DND-41 (cell line): ENCODE measurements around the gene HUNK.

Experiments used
- EZH2 ChIP-seq: IDR thresholded peaks from 3 replicates; pipeline ENCODE4 v1.6.1; 2012; ENCODE audit warnings: borderline replicate concordance, low read depth, mild to moderate bottlenecking, moderate library complexity, low read length, inconsistent platforms; ENCODE audit not compliant: severe bottlenecking
- TF ChIP-seq, protein P1 (sequence below): IDR thresholded peaks from 2 replicates; pipeline ENCODE4 v1.5.1; 2012; ENCODE audit warnings: borderline replicate concordance, low read length, moderate library complexity, mild to moderate bottlenecking; ENCODE audit not compliant: poor library complexity, severe bottlenecking; ENCODE audit errors: extremely low read depth

- no peak for TF ChIP-seq EZH2
- TF ChIP-seq, protein P1, sequence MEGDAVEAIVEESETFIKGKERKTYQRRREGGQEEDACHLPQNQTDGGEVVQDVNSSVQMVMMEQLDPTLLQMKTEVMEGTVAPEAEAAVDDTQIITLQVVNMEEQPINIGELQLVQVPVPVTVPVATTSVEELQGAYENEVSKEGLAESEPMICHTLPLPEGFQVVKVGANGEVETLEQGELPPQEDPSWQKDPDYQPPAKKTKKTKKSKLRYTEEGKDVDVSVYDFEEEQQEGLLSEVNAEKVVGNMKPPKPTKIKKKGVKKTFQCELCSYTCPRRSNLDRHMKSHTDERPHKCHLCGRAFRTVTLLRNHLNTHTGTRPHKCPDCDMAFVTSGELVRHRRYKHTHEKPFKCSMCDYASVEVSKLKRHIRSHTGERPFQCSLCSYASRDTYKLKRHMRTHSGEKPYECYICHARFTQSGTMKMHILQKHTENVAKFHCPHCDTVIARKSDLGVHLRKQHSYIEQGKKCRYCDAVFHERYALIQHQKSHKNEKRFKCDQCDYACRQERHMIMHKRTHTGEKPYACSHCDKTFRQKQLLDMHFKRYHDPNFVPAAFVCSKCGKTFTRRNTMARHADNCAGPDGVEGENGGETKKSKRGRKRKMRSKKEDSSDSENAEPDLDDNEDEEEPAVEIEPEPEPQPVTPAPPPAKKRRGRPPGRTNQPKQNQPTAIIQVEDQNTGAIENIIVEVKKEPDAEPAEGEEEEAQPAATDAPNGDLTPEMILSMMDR: no peak
Observed at GRCh38 chr21:31837041-31837440, 35.8 kb upstream of the HUNK start.
